ENCODE results near the gene CDC7.

DNA sequence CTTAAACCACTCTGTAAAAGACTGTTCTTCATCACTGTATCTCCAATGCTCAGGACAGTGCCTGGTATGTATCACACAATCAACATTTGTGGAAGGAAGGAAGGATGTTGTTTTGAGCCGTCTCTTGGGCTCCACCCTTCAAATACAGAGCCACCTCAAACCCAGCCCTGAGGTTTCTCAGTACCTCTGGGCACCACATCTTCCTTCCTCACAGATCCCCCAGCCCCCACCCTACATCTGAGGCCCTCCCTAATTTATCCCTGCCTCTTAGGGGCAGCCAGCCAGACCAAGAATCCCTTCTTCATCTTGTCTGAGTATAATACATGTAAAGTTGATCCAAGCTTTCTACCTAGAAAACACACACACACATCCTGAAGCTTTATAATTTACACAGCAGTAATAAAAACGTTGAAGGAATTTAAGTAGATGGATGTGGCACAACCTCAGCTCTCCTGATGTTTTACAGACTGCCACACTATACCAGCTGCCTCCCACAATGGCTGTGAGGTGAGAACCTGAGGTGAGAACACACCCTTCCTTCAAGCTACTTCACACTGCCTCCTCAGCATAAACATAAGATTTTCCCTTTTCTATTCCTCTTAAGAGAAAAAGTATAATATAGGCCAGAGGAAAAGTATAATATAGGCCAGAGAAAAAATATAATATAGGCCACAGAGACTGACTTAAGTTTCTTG is 48.5 kb downstream of the CDC7 start:
- TF ChIP-seq FOXA1 (IDR thresholded peaks at IDR 0.05) = no peak
- TF ChIP-seq ELF4 (IDR thresholded peaks at IDR 0.05) = no peak
- TF ChIP-seq FOXM1 (IDR thresholded peaks at IDR 0.05; ENCODE audit: borderline replicate concordance) = no peak
- TF ChIP-seq BHLHE40 (IDR thresholded peaks at IDR 0.05; ENCODE audit: borderline replicate concordance) = no peak
- TF ChIP-seq, protein P1, sequence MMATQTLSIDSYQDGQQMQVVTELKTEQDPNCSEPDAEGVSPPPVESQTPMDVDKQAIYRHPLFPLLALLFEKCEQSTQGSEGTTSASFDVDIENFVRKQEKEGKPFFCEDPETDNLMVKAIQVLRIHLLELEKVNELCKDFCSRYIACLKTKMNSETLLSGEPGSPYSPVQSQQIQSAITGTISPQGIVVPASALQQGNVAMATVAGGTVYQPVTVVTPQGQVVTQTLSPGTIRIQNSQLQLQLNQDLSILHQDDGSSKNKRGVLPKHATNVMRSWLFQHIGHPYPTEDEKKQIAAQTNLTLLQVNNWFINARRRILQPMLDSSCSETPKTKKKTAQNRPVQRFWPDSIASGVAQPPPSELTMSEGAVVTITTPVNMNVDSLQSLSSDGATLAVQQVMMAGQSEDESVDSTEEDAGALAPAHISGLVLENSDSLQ (IDR thresholded peaks at IDR 0.05) = no peak
